ENCODE results near the gene BPIFB6.

- TF ChIP-seq, protein P1, sequence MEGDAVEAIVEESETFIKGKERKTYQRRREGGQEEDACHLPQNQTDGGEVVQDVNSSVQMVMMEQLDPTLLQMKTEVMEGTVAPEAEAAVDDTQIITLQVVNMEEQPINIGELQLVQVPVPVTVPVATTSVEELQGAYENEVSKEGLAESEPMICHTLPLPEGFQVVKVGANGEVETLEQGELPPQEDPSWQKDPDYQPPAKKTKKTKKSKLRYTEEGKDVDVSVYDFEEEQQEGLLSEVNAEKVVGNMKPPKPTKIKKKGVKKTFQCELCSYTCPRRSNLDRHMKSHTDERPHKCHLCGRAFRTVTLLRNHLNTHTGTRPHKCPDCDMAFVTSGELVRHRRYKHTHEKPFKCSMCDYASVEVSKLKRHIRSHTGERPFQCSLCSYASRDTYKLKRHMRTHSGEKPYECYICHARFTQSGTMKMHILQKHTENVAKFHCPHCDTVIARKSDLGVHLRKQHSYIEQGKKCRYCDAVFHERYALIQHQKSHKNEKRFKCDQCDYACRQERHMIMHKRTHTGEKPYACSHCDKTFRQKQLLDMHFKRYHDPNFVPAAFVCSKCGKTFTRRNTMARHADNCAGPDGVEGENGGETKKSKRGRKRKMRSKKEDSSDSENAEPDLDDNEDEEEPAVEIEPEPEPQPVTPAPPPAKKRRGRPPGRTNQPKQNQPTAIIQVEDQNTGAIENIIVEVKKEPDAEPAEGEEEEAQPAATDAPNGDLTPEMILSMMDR (IDR thresholded peaks at IDR 0.05; ENCODE audit: low read depth, low read length, missing input control), result no peak
- TF ChIP-seq JUND (IDR thresholded peaks at IDR 0.05), result no peak
- TF ChIP-seq, protein P2, sequence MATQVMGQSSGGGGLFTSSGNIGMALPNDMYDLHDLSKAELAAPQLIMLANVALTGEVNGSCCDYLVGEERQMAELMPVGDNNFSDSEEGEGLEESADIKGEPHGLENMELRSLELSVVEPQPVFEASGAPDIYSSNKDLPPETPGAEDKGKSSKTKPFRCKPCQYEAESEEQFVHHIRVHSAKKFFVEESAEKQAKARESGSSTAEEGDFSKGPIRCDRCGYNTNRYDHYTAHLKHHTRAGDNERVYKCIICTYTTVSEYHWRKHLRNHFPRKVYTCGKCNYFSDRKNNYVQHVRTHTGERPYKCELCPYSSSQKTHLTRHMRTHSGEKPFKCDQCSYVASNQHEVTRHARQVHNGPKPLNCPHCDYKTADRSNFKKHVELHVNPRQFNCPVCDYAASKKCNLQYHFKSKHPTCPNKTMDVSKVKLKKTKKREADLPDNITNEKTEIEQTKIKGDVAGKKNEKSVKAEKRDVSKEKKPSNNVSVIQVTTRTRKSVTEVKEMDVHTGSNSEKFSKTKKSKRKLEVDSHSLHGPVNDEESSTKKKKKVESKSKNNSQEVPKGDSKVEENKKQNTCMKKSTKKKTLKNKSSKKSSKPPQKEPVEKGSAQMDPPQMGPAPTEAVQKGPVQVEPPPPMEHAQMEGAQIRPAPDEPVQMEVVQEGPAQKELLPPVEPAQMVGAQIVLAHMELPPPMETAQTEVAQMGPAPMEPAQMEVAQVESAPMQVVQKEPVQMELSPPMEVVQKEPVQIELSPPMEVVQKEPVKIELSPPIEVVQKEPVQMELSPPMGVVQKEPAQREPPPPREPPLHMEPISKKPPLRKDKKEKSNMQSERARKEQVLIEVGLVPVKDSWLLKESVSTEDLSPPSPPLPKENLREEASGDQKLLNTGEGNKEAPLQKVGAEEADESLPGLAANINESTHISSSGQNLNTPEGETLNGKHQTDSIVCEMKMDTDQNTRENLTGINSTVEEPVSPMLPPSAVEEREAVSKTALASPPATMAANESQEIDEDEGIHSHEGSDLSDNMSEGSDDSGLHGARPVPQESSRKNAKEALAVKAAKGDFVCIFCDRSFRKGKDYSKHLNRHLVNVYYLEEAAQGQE (IDR thresholded peaks at IDR 0.05), result no peak
- TF ChIP-seq YY1 (IDR thresholded peaks at IDR 0.05), result no peak
- no peak for TF ChIP-seq FOXA1 (IDR thresholded peaks at IDR 0.05)
- TF ChIP-seq RAD21 (IDR thresholded peaks at IDR 0.05), result no peak
- TF ChIP-seq, protein P3, sequence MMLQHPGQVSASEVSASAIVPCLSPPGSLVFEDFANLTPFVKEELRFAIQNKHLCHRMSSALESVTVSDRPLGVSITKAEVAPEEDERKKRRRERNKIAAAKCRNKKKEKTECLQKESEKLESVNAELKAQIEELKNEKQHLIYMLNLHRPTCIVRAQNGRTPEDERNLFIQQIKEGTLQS (IDR thresholded peaks at IDR 0.05), result no peak
- no peak for TF ChIP-seq NR2F2 (IDR thresholded peaks at IDR 0.05)
- no peak for TF ChIP-seq TAF1 (conservative IDR thresholded peaks at IDR 0.05)
- no peak for TF ChIP-seq RXRA (IDR thresholded peaks at IDR 0.05)
- TF ChIP-seq, protein P4, sequence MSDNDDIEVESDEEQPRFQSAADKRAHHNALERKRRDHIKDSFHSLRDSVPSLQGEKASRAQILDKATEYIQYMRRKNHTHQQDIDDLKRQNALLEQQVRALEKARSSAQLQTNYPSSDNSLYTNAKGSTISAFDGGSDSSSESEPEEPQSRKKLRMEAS (IDR thresholded peaks at IDR 0.05), result no peak
- no peak for TF ChIP-seq ZBTB33 (IDR thresholded peaks at IDR 0.05)
These were observed 22.9 kb upstream of the BPIFB6 start for GRCh38 chr20:33008336-33009213.
